Immature natural killer cell (primary cell): ENCODE data around the gene AKR1D1. TPM values are rescaled to one million over a fixed set of nuclear protein-coding genes. Genes with fewer than 3 reads are reported as not detected.
"Not testable (repeated sequence)": the region's sequence is repeated elsewhere in the genome, so short reads cannot be mapped to it uniquely, and the experiment has no call there.

ENCODE experiments used
- DNase-seq, 3 donors: peaks; one replicate each; pipeline ENCODE4 v3.0.0; 2022; ENCODE audit warnings: mixed read lengths in 1 of 3
- H3K27ac Mint-ChIP-seq, 6 donors: one replicate each; pipeline ENCODE4 v1.8.0; 2020; ENCODE audit warnings: mixed read lengths in 6 of 6, mild to moderate bottlenecking in 5 of 6, inconsistent platforms in 4 of 6, moderate library complexity in 3 of 6
- H3K27me3 Mint-ChIP-seq, 3 donors: one replicate each; pipeline ENCODE4 v1.8.0; 2020 to 2021; ENCODE audit warnings: low read depth in 3 of 3, mild to moderate bottlenecking in 3 of 3, mixed read lengths in 3 of 3, moderate library complexity in 3 of 3, inconsistent platforms in 1 of 3
- H3K36me3 Mint-ChIP-seq, 3 donors: one replicate each; pipeline ENCODE4 v1.8.0; 2020; ENCODE audit warnings: mixed read lengths in 3 of 3, inconsistent platforms in 2 of 3, mild to moderate bottlenecking in 2 of 3
- H3K4me1 Mint-ChIP-seq, 2 donors: one replicate each; pipeline ENCODE4 v1.8.0; 2020; ENCODE audit warnings: inconsistent platforms in 2 of 2, mild to moderate bottlenecking in 2 of 2, mixed read lengths in 2 of 2, moderate library complexity in 1 of 2
- H3K4me3 Mint-ChIP-seq, 5 donors: one replicate each; pipeline ENCODE4 v1.8.0; 2020; ENCODE audit warnings: mild to moderate bottlenecking in 5 of 5, mixed read lengths in 5 of 5, inconsistent platforms in 3 of 5, moderate library complexity in 3 of 5
- H3K9me3 Mint-ChIP-seq, 6 donors: one replicate each; pipeline ENCODE4 v1.8.0; 2020; ENCODE audit warnings: mild to moderate bottlenecking in 6 of 6, mixed read lengths in 6 of 6, inconsistent platforms in 4 of 6, moderate library complexity in 3 of 6
- polyA plus RNA-seq, 3 donors: library from polyadenylated mRNA; unstranded; fragments of 300-500 nt; fragmentation: Illumina TruSeq; gene quantifications; one replicate each; pipeline ENCODE4 v1.2.3, GENCODE V29; 2021

The AKR1D1 gene
- polyA plus RNA-seq, 3 donors from 2014 or later = not detected

GRCh38 chr7:138081868-138082267 lies 5.6 kb downstream of the AKR1D1 start:
- peaks cover 0 to 3% (median 0%) of the 10 kb centered on the region in 3 donors for H3K27me3 Mint-ChIP-seq
- H3K4me3 Mint-ChIP-seq = no peak overlapping the region
- H3K36me3 Mint-ChIP-seq = no peaks in the 10 kb centered on the region
- no peak for DNase-seq
- no peak overlapping the region for H3K27ac Mint-ChIP-seq
- no peaks in the 10 kb centered on the region for H3K9me3 Mint-ChIP-seq
- H3K4me1 Mint-ChIP-seq = no peaks in the 10 kb centered on the region

- Mint-ChIP-seq H3K36me3 (no peaks in the 10 kb centered on the region), H3K27ac (no peak overlapping the region), H3K4me3 (no peak overlapping the region), H3K9me3 (no peaks in the 10 kb centered on the region), H3K27me3 (peaks cover 0 to 3% (median 0%) of the 10 kb centered on the region in 3 donors), H3K4me1 (no peaks in the 10 kb centered on the region)
- DNase-seq = no peak
Measured at GRCh38 chr7:138083859-138084258, 7.6 kb downstream of the AKR1D1 start.

GRCh38 chr7:138086563-138087270 lies 10.5 kb downstream of the AKR1D1 start:
- Mint-ChIP-seq H3K4me3 (no peak overlapping the region), H3K27ac (no peak overlapping the region), H3K9me3 (no peaks in the 10 kb centered on the region), H3K36me3 (no peaks in the 10 kb centered on the region), H3K27me3 (peaks cover 0 to 3% (median 0%) of the 10 kb centered on the region in 3 donors), H3K4me1 (no peaks in the 10 kb centered on the region)
- no peak for DNase-seq

- Mint-ChIP-seq H3K36me3 (no peaks in the 10 kb centered on the region), H3K9me3 (no peaks in the 10 kb centered on the region), H3K27me3 (peaks cover 0 to 3% (median 0%) of the 10 kb centered on the region in 3 donors), H3K4me3 (no peak overlapping the region), H3K27ac (no peak overlapping the region), H3K4me1 (no peaks in the 10 kb centered on the region)
- no peak for DNase-seq
Measured at GRCh38 chr7:138089080-138089901, 13.0 kb downstream of the AKR1D1 start.

GRCh38 chr7:138091032-138091431 lies 14.8 kb downstream of the AKR1D1 start:
- no peak for DNase-seq
- no peak overlapping the region for H3K4me3 Mint-ChIP-seq
- H3K9me3 Mint-ChIP-seq = no peaks in the 10 kb centered on the region
- no peaks in the 10 kb centered on the region for H3K36me3 Mint-ChIP-seq
- H3K27ac Mint-ChIP-seq = no peak overlapping the region
- peaks cover 0 to 3% (median 0%) of the 10 kb centered on the region in 3 donors for H3K27me3 Mint-ChIP-seq
- no peaks in the 10 kb centered on the region for H3K4me1 Mint-ChIP-seq

GRCh38 chr7:138091840-138092239 lies 15.6 kb downstream of the AKR1D1 start:
- H3K4me1 Mint-ChIP-seq, H3K9me3 Mint-ChIP-seq, H3K4me3 Mint-ChIP-seq, DNase-seq, H3K27me3 Mint-ChIP-seq, H3K27ac Mint-ChIP-seq, H3K36me3 Mint-ChIP-seq: not testable (repeated sequence)

- peaks cover 0 to 3% (median 0%) of the 10 kb centered on the region in 3 donors for H3K27me3 Mint-ChIP-seq
- H3K36me3 Mint-ChIP-seq = no peaks in the 10 kb centered on the region
- H3K27ac Mint-ChIP-seq = no peak overlapping the region
- no peak overlapping the region for H3K4me3 Mint-ChIP-seq
- H3K4me1 Mint-ChIP-seq = no peaks in the 10 kb centered on the region
- DNase-seq = no peak
- H3K9me3 Mint-ChIP-seq = no peaks in the 10 kb centered on the region
Measured at GRCh38 chr7:138092486-138093028, 16.3 kb downstream of the AKR1D1 start.

GRCh38 chr7:138095972-138096935 lies 20.0 kb downstream of the AKR1D1 start:
- H3K27me3 Mint-ChIP-seq = peaks cover 0 to 6% (median 3%) of the 10 kb centered on the region in 3 donors
- no peaks in the 10 kb centered on the region for H3K36me3 Mint-ChIP-seq
- no peak overlapping the region for H3K27ac Mint-ChIP-seq
- no peaks in the 10 kb centered on the region for H3K9me3 Mint-ChIP-seq
- no peaks in the 10 kb centered on the region for H3K4me1 Mint-ChIP-seq
- no peak for DNase-seq
- no peak overlapping the region for H3K4me3 Mint-ChIP-seq

- Mint-ChIP-seq H3K27me3 (peaks cover 0 to 6% (median 3%) of the 10 kb centered on the region in 3 donors), H3K36me3 (no peaks in the 10 kb centered on the region), H3K27ac (no peak overlapping the region), H3K4me1 (no peaks in the 10 kb centered on the region), H3K9me3 (no peaks in the 10 kb centered on the region), H3K4me3 (no peak overlapping the region)
- DNase-seq = no peak
Measured at GRCh38 chr7:138097064-138097741, 20.9 kb downstream of the AKR1D1 start.

- Mint-ChIP-seq H3K27ac (no peak overlapping the region), H3K4me1 (no peaks in the 10 kb centered on the region), H3K27me3 (peaks cover 0 to 6% (median 3%) of the 10 kb centered on the region in 3 donors), H3K36me3 (no peaks in the 10 kb centered on the region), H3K9me3 (no peaks in the 10 kb centered on the region), H3K4me3 (no peak overlapping the region)
- DNase-seq = no peak
Measured at GRCh38 chr7:138099813-138100212, 23.6 kb downstream of the AKR1D1 start.

- Mint-ChIP-seq H3K36me3 (no peaks in the 10 kb centered on the region), H3K4me3 (no peak overlapping the region), H3K4me1 (no peaks in the 10 kb centered on the region), H3K27me3 (peaks cover 0 to 4% (median 0%) of the 10 kb centered on the region in 3 donors), H3K27ac (no peak overlapping the region), H3K9me3 (no peaks in the 10 kb centered on the region)
- DNase-seq = no peak
Measured at GRCh38 chr7:138105221-138105620, 29.0 kb downstream of the AKR1D1 start.

- H3K36me3 Mint-ChIP-seq = no peaks in the 10 kb centered on the region
- DNase-seq = no peak
- H3K27ac Mint-ChIP-seq = no peak overlapping the region
- peaks cover 0 to 9% (median 6%) of the 10 kb centered on the region in 3 donors for H3K27me3 Mint-ChIP-seq
- H3K4me1 Mint-ChIP-seq = peaks cover 0 to 1% of the 10 kb centered on the region in 2 donors
- no peak overlapping the region for H3K4me3 Mint-ChIP-seq
- peaks cover 0 to 2% (median 0%) of the 10 kb centered on the region in 6 donors for H3K9me3 Mint-ChIP-seq
Measured at GRCh38 chr7:138115047-138115446, 38.8 kb downstream of the AKR1D1 start.

GRCh38 chr7:138116141-138116540 lies 39.9 kb downstream of the AKR1D1 start:
- H3K27me3 Mint-ChIP-seq = peaks cover 0 to 6% (median 5%) of the 10 kb centered on the region in 3 donors
- H3K9me3 Mint-ChIP-seq = no peaks in the 10 kb centered on the region
- no peaks in the 10 kb centered on the region for H3K36me3 Mint-ChIP-seq
- no peak overlapping the region for H3K27ac Mint-ChIP-seq
- no peak overlapping the region for H3K4me3 Mint-ChIP-seq
- no peak for DNase-seq
- H3K4me1 Mint-ChIP-seq = no peaks in the 10 kb centered on the region
